OCI-LY3 (cell line): ENCODE results near the gene SNTB2.

Experiments
- CTCF ChIP-seq: fragments of 200-600, 300-600 bp; sonication (generic); IDR thresholded peaks from 2 replicates; pipeline ENCODE4 v1.5.1; 2014; ENCODE audit warnings: antibody characterized with exemption, low read length, low read depth
- EZH2phosphoT487 ChIP-seq: fragments of 200-600 bp; shearing (Covaris generic); IDR thresholded peaks from 2 replicates; pipeline ENCODE4 v1.6.1; 2018; ENCODE audit warnings: antibody characterized with exemption, mixed run types, low read depth

- TF ChIP-seq CTCF (no peak), EZH2phosphoT487 (no peak)
Measured at GRCh38 chr16:69193855-69194254, 6.9 kb downstream of the SNTB2 start.
